T-helper 2 cell (primary cell): ENCODE data around the gene UBL4A.

Experiments
- DNase-seq, 5 experiments: peaks; one replicate each; pipeline versions ENCODE4 v3.0.0 to v3.0.0-alpha.2; 2012 to 2022

The UBL4A gene

DNA sequence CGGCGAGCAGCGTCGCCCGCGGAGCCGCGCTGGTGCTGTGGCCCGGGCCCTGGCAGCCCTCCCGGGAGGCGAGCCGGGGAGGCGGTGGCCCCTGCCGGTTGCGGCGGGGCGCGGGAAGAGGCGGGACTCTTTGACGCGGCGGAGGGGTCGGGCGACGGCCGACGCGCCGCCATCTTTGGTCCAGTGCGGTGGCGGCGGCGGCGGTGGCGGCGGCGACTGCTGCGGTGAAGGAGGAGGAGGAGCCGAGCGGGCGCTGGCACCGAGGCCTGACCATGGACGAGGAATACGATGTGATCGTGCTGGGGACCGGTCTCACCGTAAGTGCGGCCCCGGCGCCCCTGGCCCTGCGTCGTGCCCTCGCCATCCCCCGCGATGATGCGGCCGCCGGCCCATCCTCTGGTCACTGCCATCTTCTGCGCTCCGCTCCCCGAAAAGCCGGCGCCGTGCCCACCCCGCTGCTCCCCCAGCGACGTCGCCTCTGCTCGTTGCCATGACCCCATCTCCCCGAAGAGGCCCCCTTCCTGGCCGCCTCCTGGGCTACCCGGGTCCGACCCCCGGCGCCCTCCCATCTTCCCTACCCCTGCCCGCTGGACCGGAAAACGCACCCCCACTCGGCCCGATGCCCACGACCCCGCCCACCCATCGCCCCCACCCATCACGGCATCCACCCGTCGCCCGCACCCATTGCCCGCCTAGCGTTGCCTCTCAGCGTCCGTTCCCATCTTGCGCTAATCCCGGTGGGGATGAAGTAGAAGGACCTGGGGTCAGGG lies 49.2 kb downstream of the UBL4A start, which contains the start of gene GDI1:
GDI1 (plus strand) TSS at position 172 of the 770 bp plus-strand sequence; CDS start at position 273, 101 bp downstream.
- peak; percentile 32 to 77 (median 49) for DNase-seq

DNA sequence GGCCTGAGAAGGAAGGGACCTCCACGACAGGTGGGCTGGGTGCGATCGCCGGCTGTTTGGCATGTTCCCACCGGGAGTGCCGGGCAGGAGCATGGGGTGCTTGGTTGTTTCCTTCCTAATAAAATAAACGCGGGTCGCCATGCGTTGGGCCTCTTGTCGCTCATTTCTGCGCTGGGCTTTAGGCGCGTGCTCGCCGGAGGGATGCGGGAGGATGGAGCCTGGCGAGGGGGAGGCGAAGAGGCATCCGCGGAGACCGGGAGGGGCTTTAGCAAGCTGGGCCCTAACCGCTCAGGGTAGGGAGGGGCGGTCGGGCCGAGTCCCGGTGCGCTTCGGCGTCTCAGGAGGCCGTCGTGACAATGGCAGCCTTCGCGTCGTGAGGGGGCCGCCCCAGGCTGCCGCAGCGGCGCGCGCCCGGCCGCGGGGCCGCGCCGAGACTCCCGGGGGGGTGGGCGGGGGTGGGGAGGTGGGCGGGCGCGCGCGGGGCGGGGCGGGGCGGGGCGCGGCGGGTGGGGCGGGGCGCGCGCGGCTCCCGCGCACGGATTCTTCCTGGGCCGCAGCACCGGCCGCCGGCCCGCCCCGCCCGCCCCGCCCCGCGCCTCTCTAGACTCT lies 49.9 kb downstream of the UBL4A start:
- DNase-seq, result peak in 4 of 5 experiments; percentile 33 to 77 (median 52)

DNA sequence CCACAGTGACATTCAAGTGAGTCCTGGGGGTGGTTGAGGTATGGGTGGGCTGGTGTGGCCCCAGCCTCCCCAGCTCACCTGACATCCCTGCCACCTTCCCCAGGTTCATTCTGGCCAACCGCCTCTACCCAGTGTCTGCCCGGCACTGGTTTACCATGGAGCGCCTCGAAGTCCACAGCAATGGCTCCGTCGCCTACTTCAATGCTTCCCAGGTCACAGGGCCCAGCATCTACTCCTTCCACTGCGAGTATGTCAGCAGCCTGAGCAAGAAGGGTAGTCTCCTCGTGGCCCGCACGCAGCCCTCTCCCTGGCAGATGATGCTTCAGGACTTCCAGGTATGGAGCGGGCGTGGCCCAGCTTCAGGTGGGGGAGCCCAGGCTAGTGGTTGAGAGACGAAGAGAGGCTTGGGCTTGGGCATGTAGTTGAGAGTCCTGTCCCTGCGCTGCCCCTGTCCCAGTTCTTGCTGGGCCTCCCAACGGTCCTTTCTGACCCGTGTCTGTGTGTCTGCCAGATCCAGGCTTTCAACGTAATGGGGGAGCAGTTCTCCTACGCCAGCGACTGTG lies 51.2 kb downstream of the UBL4A start:
- no peak for DNase-seq

DNA sequence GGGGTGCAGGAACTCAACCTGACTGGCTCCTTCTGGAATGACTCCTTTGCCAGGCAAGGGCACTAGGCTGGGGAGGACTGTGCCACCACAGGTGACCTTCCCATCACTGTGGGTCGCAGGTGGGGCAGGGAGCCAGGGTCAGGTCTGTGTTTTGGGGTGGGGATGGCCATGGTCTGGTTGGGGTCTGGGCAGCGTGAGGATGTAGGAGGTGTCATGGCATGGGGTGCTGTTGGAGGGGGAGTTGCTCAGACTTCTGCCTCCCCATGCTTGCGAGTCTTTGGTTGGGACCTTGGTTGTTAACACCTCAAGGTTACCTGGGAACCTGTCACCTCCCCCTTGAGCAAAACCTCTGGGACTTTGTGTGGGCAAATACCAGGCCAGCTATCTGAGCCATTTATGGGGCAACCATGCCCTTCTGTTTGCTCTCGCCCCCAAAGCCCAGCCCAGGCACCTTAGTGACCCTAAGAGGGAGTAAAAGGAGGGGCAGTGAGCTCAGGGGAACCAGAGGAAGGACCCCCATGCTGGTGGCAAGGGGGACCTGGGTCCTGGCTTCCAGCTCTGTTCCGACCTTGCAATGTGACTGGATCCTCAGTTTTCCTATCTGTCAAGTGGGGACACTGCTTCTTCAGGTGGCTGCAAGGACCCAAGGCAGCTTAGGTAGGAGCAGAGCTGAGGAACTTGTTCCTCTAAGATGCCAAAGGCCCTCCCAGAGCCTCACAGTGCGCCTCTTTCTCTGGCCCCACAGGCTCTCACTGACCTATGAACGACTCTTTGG lies 51.8 kb downstream of the UBL4A start:
- no peak for DNase-seq
